Nephron progenitor cell (in vitro differentiated cells): ENCODE measurements around the gene CHST13.

Experiments
- DNase-seq: peaks from one replicate; pipeline ENCODE4 v3.0.0; 2021
- H3K27ac Mint-ChIP-seq: 2 replicates; pipeline ENCODE4 v1.8.0; 2021; ENCODE audit warnings: mild to moderate bottlenecking, moderate library complexity, mixed read lengths
- H3K27me3 Mint-ChIP-seq: 2 replicates; pipeline ENCODE4 v1.8.0; 2021; ENCODE audit warnings: mild to moderate bottlenecking, low read depth, mixed read lengths; ENCODE audit not compliant: poor library complexity
- H3K36me3 Mint-ChIP-seq: 2 replicates; pipeline ENCODE4 v1.8.0; 2021; ENCODE audit warnings: low read depth, mixed read lengths
- H3K4me1 Mint-ChIP-seq: 2 replicates; pipeline ENCODE4 v1.8.0; 2021; ENCODE audit warnings: mixed read lengths
- H3K4me3 Mint-ChIP-seq: 2 replicates; pipeline ENCODE4 v1.8.0; 2021; ENCODE audit warnings: mild to moderate bottlenecking, moderate library complexity, mixed read lengths
- H3K9me3 Mint-ChIP-seq: 2 replicates; pipeline ENCODE4 v1.8.0; 2021; ENCODE audit warnings: mild to moderate bottlenecking, moderate library complexity, mixed read lengths
- CTCF ChIP-seq: fragments of 200-600 bp; sonication (generic); IDR thresholded peaks from 2 replicates; pipeline ENCODE4 v1.5.0; 2021; ENCODE audit warnings: antibody characterized with exemption

CHST13 gene, protein sequence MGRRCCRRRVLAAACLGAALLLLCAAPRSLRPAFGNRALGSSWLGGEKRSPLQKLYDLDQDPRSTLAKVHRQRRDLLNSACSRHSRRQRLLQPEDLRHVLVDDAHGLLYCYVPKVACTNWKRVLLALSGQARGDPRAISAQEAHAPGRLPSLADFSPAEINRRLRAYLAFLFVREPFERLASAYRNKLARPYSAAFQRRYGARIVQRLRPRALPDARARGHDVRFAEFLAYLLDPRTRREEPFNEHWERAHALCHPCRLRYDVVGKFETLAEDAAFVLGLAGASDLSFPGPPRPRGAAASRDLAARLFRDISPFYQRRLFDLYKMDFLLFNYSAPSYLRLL

DNA sequence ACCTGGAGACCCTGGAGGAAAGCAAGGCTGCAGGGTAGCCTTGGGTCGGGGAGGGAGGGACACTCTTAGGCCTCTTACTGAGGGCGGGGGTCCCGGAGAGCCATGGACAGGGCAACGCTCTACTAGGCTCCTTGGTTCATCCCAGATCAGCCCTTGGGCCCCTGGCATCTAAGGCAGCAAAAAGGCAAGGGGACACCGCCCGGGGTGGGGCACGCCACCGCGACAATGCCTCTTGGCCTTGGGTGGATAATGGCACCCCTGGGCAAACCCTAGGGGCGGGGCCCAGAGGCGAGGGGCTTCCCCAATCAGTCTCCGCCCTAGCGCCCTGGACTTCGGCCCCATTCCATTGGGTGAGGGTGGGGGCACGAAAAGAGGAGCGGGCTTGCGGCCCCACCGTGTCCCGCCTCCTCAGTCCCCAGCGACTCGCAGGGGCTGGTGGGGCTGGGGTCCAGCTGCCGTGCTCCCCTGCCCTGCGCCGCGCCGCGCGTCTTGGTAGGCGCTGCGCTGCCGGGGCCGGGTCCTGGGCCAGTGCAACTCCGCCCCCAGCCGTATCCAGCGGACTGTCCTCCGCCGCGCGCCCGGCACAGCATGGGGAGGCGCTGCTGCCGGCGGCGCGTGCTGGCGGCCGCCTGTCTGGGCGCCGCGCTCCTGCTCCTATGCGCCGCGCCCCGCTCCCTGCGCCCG, at the start of gene CHST13:
TSS of gene CHST13 (plus strand) at position 411 of the 684 bp plus-strand sequence. CDS start at position 589, 178 bp downstream.
- Mint-ChIP-seq H3K4me3 (peak within 1 kb of the TSS; percentile 78), H3K27ac (no peak within 1 kb of the TSS), H3K27me3 (peaks cover 46% of the 10 kb centered on the region), H3K36me3 (no peaks in the 10 kb centered on the region), H3K4me1 (peaks cover 2% of the 10 kb centered on the region), H3K9me3 (no peaks in the 10 kb centered on the region)
- no peak for TF ChIP-seq CTCF
- DNase-seq: peak; percentile 80

- H3K4me1 Mint-ChIP-seq: peaks cover 46% of the 10 kb centered on the region
- peak overlapping the region; percentile 91 for H3K4me3 Mint-ChIP-seq
- peak; percentile 54 for DNase-seq
- H3K36me3 Mint-ChIP-seq: peaks cover 19% of the 10 kb centered on the region
- H3K27me3 Mint-ChIP-seq: peaks cover 14% of the 10 kb centered on the region
- H3K9me3 Mint-ChIP-seq: no peaks in the 10 kb centered on the region
- peak overlapping the region; percentile 86 for H3K27ac Mint-ChIP-seq
- no peak for TF ChIP-seq CTCF
Observed at GRCh38 chr3:126474498-126475412, 49.2 kb upstream of the CHST13 start.

GRCh38 chr3:126475413-126476114, 48.4 kb upstream of the CHST13 start, which contains the start of gene ZXDC:
ZXDC (minus strand) TSS chr3:126475891; CDS start chr3:126475865, 26 bp downstream.
- Mint-ChIP-seq H3K27me3 (peaks cover 16% of the 10 kb centered on the region), H3K36me3 (peaks cover 11% of the 10 kb centered on the region), H3K9me3 (no peaks in the 10 kb centered on the region), H3K4me1 (peaks cover 41% of the 10 kb centered on the region), H3K4me3 (peak within 1 kb of the TSS; percentile 91), H3K27ac (peak within 1 kb of the TSS; percentile 86)
- peak; percentile 94 for DNase-seq
- no peak for TF ChIP-seq CTCF

DNA sequence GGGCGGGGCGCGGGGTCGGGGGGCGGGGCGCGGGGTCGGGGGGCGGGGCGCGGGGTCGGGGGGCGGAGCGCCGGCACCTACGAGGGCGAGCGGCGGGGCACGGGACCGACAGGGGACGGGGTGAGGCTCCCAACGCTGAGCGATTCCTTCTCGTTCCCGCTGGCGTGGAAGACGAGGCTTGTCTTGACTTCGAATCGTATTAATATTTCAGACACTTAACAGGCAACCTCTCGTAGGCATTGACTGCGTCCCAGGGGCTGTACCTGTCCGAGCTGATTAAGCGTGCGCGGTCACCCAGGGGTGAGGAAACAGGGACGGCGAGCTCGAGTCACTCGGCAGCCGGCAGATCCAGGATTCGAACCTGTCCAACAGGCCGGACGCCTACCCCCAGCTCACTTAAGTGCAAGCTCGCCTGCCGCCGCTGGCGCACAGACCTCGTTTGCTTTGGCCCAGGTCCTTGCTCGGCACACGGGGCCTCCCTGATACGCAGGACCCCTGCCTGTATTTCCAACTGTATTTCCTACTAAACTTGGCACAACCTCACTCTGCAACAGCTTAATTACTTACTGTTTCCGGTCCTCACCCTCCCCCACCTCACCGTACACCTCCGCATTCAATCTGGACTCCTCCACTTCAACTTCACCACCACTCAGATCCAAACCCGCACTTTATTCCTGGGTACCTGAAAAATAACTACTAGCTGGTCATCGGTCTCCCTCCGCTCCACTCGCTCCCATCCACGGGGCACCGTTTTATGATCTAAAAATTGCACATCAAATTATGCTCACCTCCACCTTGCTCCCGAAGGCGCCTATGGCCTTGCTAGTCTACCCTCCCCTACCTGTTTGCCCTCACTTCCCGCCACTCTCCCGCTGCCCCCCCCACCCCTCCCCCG, 47.5 kb upstream of the CHST13 start:
- Mint-ChIP-seq H3K27ac (no peak overlapping the region), H3K4me1 (peaks cover 45% of the 10 kb centered on the region), H3K9me3 (no peaks in the 10 kb centered on the region), H3K36me3 (peaks cover 2% of the 10 kb centered on the region), H3K4me3 (peak overlapping the region; percentile 85), H3K27me3 (peaks cover 16% of the 10 kb centered on the region)
- TF ChIP-seq CTCF: no peak
- DNase-seq: no peak

DNA sequence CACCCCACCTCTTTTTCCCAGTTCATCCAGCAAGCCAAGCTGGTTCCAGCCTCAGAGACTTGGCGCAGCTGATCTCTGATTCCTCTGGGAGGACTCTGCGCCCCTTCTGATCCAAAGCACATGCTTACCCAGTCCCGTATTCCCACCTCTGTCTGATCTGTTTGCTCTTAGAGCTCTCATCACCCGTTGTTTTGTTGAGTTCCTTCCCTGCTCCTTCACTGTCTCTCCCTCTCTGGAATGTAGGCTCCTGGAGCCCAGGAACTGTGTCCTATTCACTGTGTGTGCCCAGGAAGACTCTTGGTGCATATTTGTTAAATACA, 46.9 kb upstream of the CHST13 start:
- H3K27ac Mint-ChIP-seq: no peak overlapping the region
- peaks cover 16% of the 10 kb centered on the region for H3K27me3 Mint-ChIP-seq
- H3K4me1 Mint-ChIP-seq: peaks cover 49% of the 10 kb centered on the region
- H3K36me3 Mint-ChIP-seq: no peaks in the 10 kb centered on the region
- H3K4me3 Mint-ChIP-seq: peak overlapping the region; percentile 85
- no peak for TF ChIP-seq CTCF
- no peaks in the 10 kb centered on the region for H3K9me3 Mint-ChIP-seq
- no peak for DNase-seq
